ENCODE results near the gene SYNGR4.
A peak's percentile ranks its signal among the peaks of the same experiment; 100 is the strongest.
"Not testable (repeated sequence)": the region's sequence is repeated elsewhere in the genome, so short reads cannot be mapped to it uniquely, and the experiment has no call there.

The SYNGR4 gene

GRCh38 chr19:48354332-48354992 is 9.7 kb upstream of the SYNGR4 start:
- Mint-ChIP-seq H3K9me3 (ENCODE audit: low read depth) (no peaks in the 10 kb centered on the region), H3K4me1 (ENCODE audit: low read depth) (peaks cover 4% of the 10 kb centered on the region), H3K27me3 (no peaks in the 10 kb centered on the region), H3K27ac (no peak overlapping the region), H3K4me3 (no peak overlapping the region), H3K36me3 (peaks cover 3% of the 10 kb centered on the region)

- Mint-ChIP-seq H3K4me1 (ENCODE audit: low read depth) (peaks cover 4% of the 10 kb centered on the region), H3K27me3 (no peaks in the 10 kb centered on the region), H3K4me3 (no peak overlapping the region), H3K27ac (no peak overlapping the region), H3K9me3 (ENCODE audit: low read depth) (no peaks in the 10 kb centered on the region), H3K36me3 (peaks cover 3% of the 10 kb centered on the region)
Measured at GRCh38 chr19:48355365-48355954, 8.7 kb upstream of the SYNGR4 start.

GRCh38 chr19:48359123-48359522 is 5.0 kb upstream of the SYNGR4 start:
- H3K4me1 Mint-ChIP-seq (ENCODE audit: low read depth): peaks cover 8% of the 10 kb centered on the region
- no peak overlapping the region for H3K4me3 Mint-ChIP-seq
- H3K27me3 Mint-ChIP-seq: no peaks in the 10 kb centered on the region
- H3K36me3 Mint-ChIP-seq: peaks cover 3% of the 10 kb centered on the region
- H3K9me3 Mint-ChIP-seq (ENCODE audit: low read depth): no peaks in the 10 kb centered on the region
- no peak overlapping the region for H3K27ac Mint-ChIP-seq

- H3K36me3 Mint-ChIP-seq: peaks cover 3% of the 10 kb centered on the region
- peak overlapping the region; percentile 36 for H3K4me3 Mint-ChIP-seq
- no peaks in the 10 kb centered on the region for H3K9me3 Mint-ChIP-seq (ENCODE audit: low read depth)
- H3K27me3 Mint-ChIP-seq: no peaks in the 10 kb centered on the region
- no peak overlapping the region for H3K27ac Mint-ChIP-seq
- peaks cover 11% of the 10 kb centered on the region for H3K4me1 Mint-ChIP-seq (ENCODE audit: low read depth)
Measured at GRCh38 chr19:48361912-48362311, 2.3 kb upstream of the SYNGR4 start.

GRCh38 chr19:48362716-48363499 is 1.3 kb upstream of the SYNGR4 start:
- Mint-ChIP-seq H3K27ac (peak overlapping the region; percentile 96), H3K4me1 (ENCODE audit: low read depth) (peaks cover 11% of the 10 kb centered on the region), H3K36me3 (peaks cover 3% of the 10 kb centered on the region), H3K4me3 (peak overlapping the region; percentile 93), H3K27me3 (no peaks in the 10 kb centered on the region), H3K9me3 (ENCODE audit: low read depth) (no peaks in the 10 kb centered on the region)

- Mint-ChIP-seq H3K27ac (peak overlapping the region; percentile 96), H3K27me3 (no peaks in the 10 kb centered on the region), H3K9me3 (ENCODE audit: low read depth) (no peaks in the 10 kb centered on the region), H3K36me3 (peaks cover 2% of the 10 kb centered on the region), H3K4me3 (peak overlapping the region; percentile 93), H3K4me1 (ENCODE audit: low read depth) (peaks cover 11% of the 10 kb centered on the region)
Measured at GRCh38 chr19:48363500-48363809, 712 bp upstream of the SYNGR4 start.

- peak overlapping the region; percentile 73 for H3K4me3 Mint-ChIP-seq
- no peaks in the 10 kb centered on the region for H3K9me3 Mint-ChIP-seq (ENCODE audit: low read depth)
- H3K36me3 Mint-ChIP-seq: no peaks in the 10 kb centered on the region
- H3K27ac Mint-ChIP-seq: peak overlapping the region; percentile 58
- H3K4me1 Mint-ChIP-seq (ENCODE audit: low read depth): peaks cover 11% of the 10 kb centered on the region
- no peaks in the 10 kb centered on the region for H3K27me3 Mint-ChIP-seq
Measured at GRCh38 chr19:48364598-48365348, 606 bp downstream of the SYNGR4 start.

- Mint-ChIP-seq H3K4me3 (no peak overlapping the region), H3K9me3 (ENCODE audit: low read depth) (no peaks in the 10 kb centered on the region), H3K27me3 (no peaks in the 10 kb centered on the region), H3K27ac (no peak overlapping the region), H3K36me3 (no peaks in the 10 kb centered on the region), H3K4me1 (ENCODE audit: low read depth) (peaks cover 11% of the 10 kb centered on the region)
Measured at GRCh38 chr19:48365602-48366001, 1.4 kb downstream of the SYNGR4 start.

- Mint-ChIP-seq H3K4me3 (no peak overlapping the region), H3K36me3 (no peaks in the 10 kb centered on the region), H3K27me3 (no peaks in the 10 kb centered on the region), H3K27ac (no peak overlapping the region), H3K4me1 (ENCODE audit: low read depth) (peaks cover 9% of the 10 kb centered on the region), H3K9me3 (ENCODE audit: low read depth) (no peaks in the 10 kb centered on the region)
Measured at GRCh38 chr19:48367855-48368254, 3.7 kb downstream of the SYNGR4 start.

- H3K4me3 Mint-ChIP-seq: no peak overlapping the region
- H3K4me1 Mint-ChIP-seq (ENCODE audit: low read depth): peaks cover 5% of the 10 kb centered on the region
- H3K27ac Mint-ChIP-seq: no peak overlapping the region
- H3K36me3 Mint-ChIP-seq: no peaks in the 10 kb centered on the region
- H3K27me3 Mint-ChIP-seq: no peaks in the 10 kb centered on the region
- no peaks in the 10 kb centered on the region for H3K9me3 Mint-ChIP-seq (ENCODE audit: low read depth)
Measured at GRCh38 chr19:48368936-48369335, 4.8 kb downstream of the SYNGR4 start.

GRCh38 chr19:48370955-48371354 is 6.8 kb downstream of the SYNGR4 start:
- H3K36me3 Mint-ChIP-seq: no peaks in the 10 kb centered on the region
- no peaks in the 10 kb centered on the region for H3K27me3 Mint-ChIP-seq
- H3K4me3 Mint-ChIP-seq: no peak overlapping the region
- no peaks in the 10 kb centered on the region for H3K9me3 Mint-ChIP-seq (ENCODE audit: low read depth)
- no peaks in the 10 kb centered on the region for H3K4me1 Mint-ChIP-seq (ENCODE audit: low read depth)
- H3K27ac Mint-ChIP-seq: no peak overlapping the region

- Mint-ChIP-seq H3K36me3 (no peaks in the 10 kb centered on the region), H3K4me3 (no peak overlapping the region), H3K27ac (no peak overlapping the region), H3K9me3 (ENCODE audit: low read depth) (no peaks in the 10 kb centered on the region), H3K27me3 (no peaks in the 10 kb centered on the region), H3K4me1 (ENCODE audit: low read depth) (no peaks in the 10 kb centered on the region)
Measured at GRCh38 chr19:48371367-48371766, 7.2 kb downstream of the SYNGR4 start.

- not testable (repeated sequence) for H3K27ac Mint-ChIP-seq; H3K27me3 Mint-ChIP-seq; H3K36me3 Mint-ChIP-seq; H3K4me3 Mint-ChIP-seq; H3K4me1 Mint-ChIP-seq (ENCODE audit: low read depth); H3K9me3 Mint-ChIP-seq (ENCODE audit: low read depth)
Measured at GRCh38 chr19:48371771-48372170, 7.6 kb downstream of the SYNGR4 start.

- H3K27ac Mint-ChIP-seq: no peak overlapping the region
- no peaks in the 10 kb centered on the region for H3K36me3 Mint-ChIP-seq
- no peaks in the 10 kb centered on the region for H3K4me1 Mint-ChIP-seq (ENCODE audit: low read depth)
- no peaks in the 10 kb centered on the region for H3K27me3 Mint-ChIP-seq
- H3K9me3 Mint-ChIP-seq (ENCODE audit: low read depth): no peaks in the 10 kb centered on the region
- H3K4me3 Mint-ChIP-seq: no peak overlapping the region
Measured at GRCh38 chr19:48372904-48373303, 8.7 kb downstream of the SYNGR4 start.

GRCh38 chr19:48373567-48373966 is 9.4 kb downstream of the SYNGR4 start:
- H3K9me3 Mint-ChIP-seq (ENCODE audit: low read depth): no peaks in the 10 kb centered on the region
- H3K27ac Mint-ChIP-seq: no peak overlapping the region
- no peaks in the 10 kb centered on the region for H3K4me1 Mint-ChIP-seq (ENCODE audit: low read depth)
- no peaks in the 10 kb centered on the region for H3K27me3 Mint-ChIP-seq
- no peaks in the 10 kb centered on the region for H3K36me3 Mint-ChIP-seq
- no peak overlapping the region for H3K4me3 Mint-ChIP-seq

Measured in activated naive CD8-positive, alpha-beta T cell (primary cell).